ENCODE measurements around the gene CXCL13. TPM values are rescaled to one million over a fixed set of nuclear protein-coding genes. Genes with fewer than 3 reads are reported as not detected.
"Not testable (repeated sequence)": the region's sequence is repeated elsewhere in the genome, so short reads cannot be mapped to it uniquely, and the experiment has no call there.

The CXCL13 gene, protein sequence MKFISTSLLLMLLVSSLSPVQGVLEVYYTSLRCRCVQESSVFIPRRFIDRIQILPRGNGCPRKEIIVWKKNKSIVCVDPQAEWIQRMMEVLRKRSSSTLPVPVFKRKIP
- total RNA-seq = not detected

DNA sequence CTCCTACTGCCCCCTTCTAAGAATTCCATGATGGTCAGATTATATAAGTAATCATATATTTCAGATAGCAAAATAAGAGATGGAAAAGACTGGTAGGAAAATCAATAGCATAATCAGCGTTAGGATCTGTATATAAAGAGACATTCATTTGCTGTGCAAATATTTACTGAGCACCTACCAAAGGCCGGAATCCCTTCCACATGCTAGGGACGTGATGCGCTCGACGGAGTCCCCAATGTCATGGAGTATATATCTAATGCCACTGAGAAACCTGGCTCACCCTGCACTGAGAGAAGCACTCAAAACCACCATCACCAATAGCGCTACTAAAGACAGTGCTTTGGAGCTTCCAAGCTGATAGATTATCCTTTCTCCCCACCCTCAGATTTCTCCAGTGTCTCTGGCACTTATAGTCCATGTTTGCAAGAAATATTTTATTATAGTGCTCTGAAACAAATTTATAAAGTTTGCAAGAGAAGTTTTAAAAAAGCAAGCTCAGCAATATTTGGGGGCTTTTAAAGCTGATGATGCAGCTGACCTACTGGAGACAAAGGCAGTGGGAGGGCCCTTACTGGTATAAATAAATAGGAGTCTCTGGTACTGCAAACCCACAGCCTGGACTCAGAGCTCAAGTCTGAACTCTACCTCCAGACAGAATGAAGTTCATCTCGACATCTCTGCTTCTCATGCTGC, at the start of gene CXCL13:
Gene CXCL13 (plus strand): TSS at position 611 of the 693 bp plus-strand sequence. CDS start 46 bp downstream, at position 657.
- H3K36me3 ChIP-seq (replicated peaks in 1 of 2; ENCODE audit: insufficient read depth in 1 of 2, low read depth in 2 of 2) = no peaks in the 10 kb centered on the region
- H3K9me3 ChIP-seq = no peaks in the 10 kb centered on the region
- peaks cover 8% of the 10 kb centered on the region for H3K4me1 ChIP-seq
- no peak for ATAC-seq
- DNase-seq = no peak
- TF ChIP-seq, protein P1, sequence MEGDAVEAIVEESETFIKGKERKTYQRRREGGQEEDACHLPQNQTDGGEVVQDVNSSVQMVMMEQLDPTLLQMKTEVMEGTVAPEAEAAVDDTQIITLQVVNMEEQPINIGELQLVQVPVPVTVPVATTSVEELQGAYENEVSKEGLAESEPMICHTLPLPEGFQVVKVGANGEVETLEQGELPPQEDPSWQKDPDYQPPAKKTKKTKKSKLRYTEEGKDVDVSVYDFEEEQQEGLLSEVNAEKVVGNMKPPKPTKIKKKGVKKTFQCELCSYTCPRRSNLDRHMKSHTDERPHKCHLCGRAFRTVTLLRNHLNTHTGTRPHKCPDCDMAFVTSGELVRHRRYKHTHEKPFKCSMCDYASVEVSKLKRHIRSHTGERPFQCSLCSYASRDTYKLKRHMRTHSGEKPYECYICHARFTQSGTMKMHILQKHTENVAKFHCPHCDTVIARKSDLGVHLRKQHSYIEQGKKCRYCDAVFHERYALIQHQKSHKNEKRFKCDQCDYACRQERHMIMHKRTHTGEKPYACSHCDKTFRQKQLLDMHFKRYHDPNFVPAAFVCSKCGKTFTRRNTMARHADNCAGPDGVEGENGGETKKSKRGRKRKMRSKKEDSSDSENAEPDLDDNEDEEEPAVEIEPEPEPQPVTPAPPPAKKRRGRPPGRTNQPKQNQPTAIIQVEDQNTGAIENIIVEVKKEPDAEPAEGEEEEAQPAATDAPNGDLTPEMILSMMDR (IDR thresholded peaks at IDR 0.05) = no peak
- no peak for TF ChIP-seq POLR2A (IDR thresholded peaks at IDR 0.05)
- intact Hi-C loops (cut with DNase I) = loop anchor here (10.0 kb wide), 1 partner anchor 221 kb away; no protein-coding TSS in a partner anchor
- no peak within 1 kb of the TSS for H3K4me3 ChIP-seq
- H3K27ac ChIP-seq = no peak within 1 kb of the TSS
- whole genome bisulfite sequencing, 2 donors = 56 to 61% methylated on average over 8 of the region's 8 CpGs
- H3K27me3 ChIP-seq = no peaks in the 10 kb centered on the region

DNA sequence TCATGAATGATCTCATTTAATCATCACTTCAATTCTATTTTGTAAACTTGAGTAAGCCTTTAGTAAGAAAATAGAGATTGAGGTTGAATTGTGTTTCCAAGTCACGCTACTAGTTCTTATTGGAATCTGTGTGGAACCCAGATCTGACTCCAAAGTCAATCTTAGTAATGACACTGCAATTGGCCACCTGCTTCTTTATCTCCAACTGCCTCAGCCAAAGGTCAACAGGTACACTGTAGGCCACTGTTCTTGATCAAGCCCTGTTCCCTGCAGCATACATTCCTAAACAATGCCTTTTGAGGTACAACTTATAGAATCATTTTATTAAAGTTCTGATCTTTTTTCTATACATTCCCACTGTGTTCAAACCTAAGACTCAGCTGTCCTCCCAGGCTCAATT, 45.5 kb upstream of the CXCL13 start:
- no peak overlapping the region for H3K4me3 ChIP-seq
- no peak for TF ChIP-seq POLR2A (IDR thresholded peaks at IDR 0.05)
- TF ChIP-seq, protein P1 (IDR thresholded peaks at IDR 0.05) = no peak
- DNase-seq (peak in 2 of 4 donors; percentile 15 to 34), ATAC-seq (peak; percentile 31)
- H3K9me3 ChIP-seq = no peaks in the 10 kb centered on the region
- H3K4me1 ChIP-seq = peaks cover 37% of the 10 kb centered on the region
- H3K27ac ChIP-seq = no peak overlapping the region
- no peaks in the 10 kb centered on the region for H3K27me3 ChIP-seq
- no peaks in the 10 kb centered on the region for H3K36me3 ChIP-seq (replicated peaks in 1 of 2; ENCODE audit: insufficient read depth in 1 of 2, low read depth in 2 of 2)
- intact Hi-C loops (cut with DNase I) = no loop called here
- 32 to 43% methylated on average over 1 of the region's 1 CpG for whole genome bisulfite sequencing, 2 donors

DNA sequence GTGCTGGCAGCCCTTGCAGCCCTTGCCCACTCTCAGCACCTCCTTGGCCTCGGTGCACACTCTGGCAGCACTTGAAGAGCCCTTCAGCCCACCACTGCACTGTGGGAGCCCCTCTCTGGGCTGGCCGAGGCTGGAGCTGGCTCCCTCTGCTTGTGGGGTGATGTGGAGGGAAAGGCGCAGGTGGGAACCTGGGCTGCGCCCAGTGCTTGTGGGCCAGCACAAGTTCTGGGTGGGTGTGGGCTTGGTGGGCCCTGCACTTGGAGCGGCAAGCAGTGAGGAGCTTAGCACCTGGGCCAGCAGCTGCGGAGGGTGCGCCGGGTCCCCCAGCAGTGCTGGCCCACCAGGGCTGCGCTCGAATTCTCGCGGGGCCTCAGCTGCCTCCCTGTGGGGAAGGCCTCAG, 43.9 kb upstream of the CXCL13 start:
- H3K27ac ChIP-seq; H3K4me3 ChIP-seq; H3K36me3 ChIP-seq (replicated peaks in 1 of 2; ENCODE audit: insufficient read depth in 1 of 2, low read depth in 2 of 2); H3K9me3 ChIP-seq; intact Hi-C loops (cut with DNase I); H3K27me3 ChIP-seq; DNase-seq; ATAC-seq: not testable (repeated sequence)
- H3K4me1 ChIP-seq = peaks cover 44% of the 10 kb centered on the region
- 91 to 98% methylated on average over 6 to 12 of the region's 12 CpGs for WGBS, 2 donors

DNA sequence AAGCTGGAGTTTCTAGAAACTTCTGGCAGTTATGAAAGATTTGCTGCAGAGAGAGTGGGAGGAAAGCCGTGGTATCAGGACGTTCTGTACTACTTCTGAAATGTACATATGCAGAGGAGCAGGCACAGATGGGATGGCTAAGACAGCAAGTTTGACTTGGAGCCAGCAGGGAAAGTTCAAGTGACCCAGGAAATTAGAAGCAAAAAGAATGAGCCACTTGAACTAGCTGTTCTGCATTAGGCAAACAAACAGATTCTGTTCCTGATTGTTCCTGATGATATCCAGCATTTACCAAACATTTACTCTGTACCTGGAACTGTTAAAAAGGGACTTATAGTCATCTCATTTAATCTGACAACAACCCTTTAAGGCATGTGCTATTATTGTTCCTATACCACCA, 41.4 kb upstream of the CXCL13 start:
- Histone ChIP-seq H3K4me1 (peaks cover 44% of the 10 kb centered on the region), H3K27me3 (no peaks in the 10 kb centered on the region), H3K27ac (peak overlapping the region; percentile 50 to 79 (median 66)), H3K9me3 (no peaks in the 10 kb centered on the region), H3K4me3 (no peak overlapping the region), H3K36me3 (replicated peaks in 1 of 2; ENCODE audit: insufficient read depth in 1 of 2, low read depth in 2 of 2) (no peaks in the 10 kb centered on the region)
- TF ChIP-seq POLR2A (IDR thresholded peaks at IDR 0.05) = no peak
- TF ChIP-seq, protein P1 (IDR thresholded peaks at IDR 0.05) = peak in 1 of 7 experiments; percentile 16
- DNase-seq (peak; percentile 77 to 90 (median 81)), ATAC-seq (peak; percentile 94)
- 20 to 22% methylated on average over 2 of the region's 2 CpGs for WGBS, 2 donors
- intact Hi-C loops (cut with DNase I) = no loop called here

DNA sequence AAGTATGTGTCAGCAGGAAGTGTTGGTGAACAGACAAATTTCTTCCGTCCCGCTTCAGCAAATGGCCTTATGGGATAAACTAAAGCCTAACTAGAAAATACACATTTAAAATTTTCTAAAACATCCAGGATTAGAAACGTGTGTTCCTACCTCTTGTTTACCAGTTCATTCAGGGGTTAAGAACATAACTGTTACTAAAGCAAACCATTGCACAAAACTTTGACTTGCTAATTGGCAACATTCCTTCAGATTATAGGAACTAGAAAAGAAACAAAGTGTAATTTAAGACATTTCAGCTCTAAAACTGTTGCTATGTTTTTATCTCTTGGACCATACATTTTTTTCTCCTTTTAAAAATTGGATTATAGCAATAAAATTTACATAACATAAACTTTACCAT, 39.5 kb upstream of the CXCL13 start:
- Histone ChIP-seq H3K36me3 (replicated peaks in 1 of 2; ENCODE audit: insufficient read depth in 1 of 2, low read depth in 2 of 2) (no peaks in the 10 kb centered on the region), H3K27me3 (no peaks in the 10 kb centered on the region), H3K27ac (no peak overlapping the region), H3K9me3 (no peaks in the 10 kb centered on the region), H3K4me3 (no peak overlapping the region), H3K4me1 (peaks cover 36% of the 10 kb centered on the region)
- DNase-seq (no peak), ATAC-seq (no peak)
- intact Hi-C loops (cut with DNase I) = no loop called here
- no peak for TF ChIP-seq POLR2A (IDR thresholded peaks at IDR 0.05)
- TF ChIP-seq, protein P1 (IDR thresholded peaks at IDR 0.05) = no peak
- 74 to 82% methylated on average over 3 of the region's 3 CpGs for WGBS, 2 donors

All from body of pancreas (tissue), 4 donors.